ENCODE data around the gene TTC33.
"Not testable (repeated sequence)": the region's sequence is repeated elsewhere in the genome, so short reads cannot be mapped to it uniquely, and the experiment has no call there.

TTC33 gene

DNA sequence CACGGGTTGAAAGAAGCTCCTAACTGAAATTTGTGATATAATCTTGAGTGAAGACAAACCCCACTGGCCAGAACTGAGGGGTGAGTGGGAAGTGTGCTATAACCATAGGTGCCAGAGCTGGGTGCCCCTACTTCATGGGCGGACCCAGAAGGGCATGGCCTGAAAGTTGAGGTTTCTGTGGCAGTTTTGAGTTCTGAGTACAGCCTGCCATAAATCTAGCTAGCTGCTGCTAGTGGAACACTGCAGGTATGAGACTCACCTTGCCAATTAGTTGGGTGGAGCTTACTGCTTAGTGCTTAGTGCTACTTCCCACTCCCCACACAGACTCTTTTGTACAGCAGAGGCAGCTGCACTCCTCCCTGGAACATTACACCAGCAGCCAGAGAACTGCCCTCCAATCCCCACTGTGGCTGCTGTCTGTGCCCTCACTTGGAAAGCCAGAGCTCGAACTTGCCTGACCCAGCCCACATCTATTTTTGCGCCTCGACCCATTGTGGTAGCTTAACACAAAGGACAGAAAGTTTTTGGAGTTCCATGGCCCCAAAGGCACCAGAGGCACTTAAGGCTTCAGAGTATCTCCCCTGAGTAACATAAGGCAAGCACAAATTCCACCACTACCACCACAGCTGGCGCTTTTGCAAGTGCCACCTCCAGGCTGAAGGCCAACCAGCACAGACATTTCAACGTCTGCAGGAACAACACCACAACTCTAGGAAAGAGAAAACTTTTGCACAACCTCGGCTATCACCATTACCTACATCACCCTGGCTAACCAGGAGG is 103.1 kb downstream of the TTC33 start:
- no peak for DNase-seq (ENCODE audit: low read depth)
- TF ChIP-seq, protein P1, sequence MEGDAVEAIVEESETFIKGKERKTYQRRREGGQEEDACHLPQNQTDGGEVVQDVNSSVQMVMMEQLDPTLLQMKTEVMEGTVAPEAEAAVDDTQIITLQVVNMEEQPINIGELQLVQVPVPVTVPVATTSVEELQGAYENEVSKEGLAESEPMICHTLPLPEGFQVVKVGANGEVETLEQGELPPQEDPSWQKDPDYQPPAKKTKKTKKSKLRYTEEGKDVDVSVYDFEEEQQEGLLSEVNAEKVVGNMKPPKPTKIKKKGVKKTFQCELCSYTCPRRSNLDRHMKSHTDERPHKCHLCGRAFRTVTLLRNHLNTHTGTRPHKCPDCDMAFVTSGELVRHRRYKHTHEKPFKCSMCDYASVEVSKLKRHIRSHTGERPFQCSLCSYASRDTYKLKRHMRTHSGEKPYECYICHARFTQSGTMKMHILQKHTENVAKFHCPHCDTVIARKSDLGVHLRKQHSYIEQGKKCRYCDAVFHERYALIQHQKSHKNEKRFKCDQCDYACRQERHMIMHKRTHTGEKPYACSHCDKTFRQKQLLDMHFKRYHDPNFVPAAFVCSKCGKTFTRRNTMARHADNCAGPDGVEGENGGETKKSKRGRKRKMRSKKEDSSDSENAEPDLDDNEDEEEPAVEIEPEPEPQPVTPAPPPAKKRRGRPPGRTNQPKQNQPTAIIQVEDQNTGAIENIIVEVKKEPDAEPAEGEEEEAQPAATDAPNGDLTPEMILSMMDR (IDR thresholded peaks at IDR 0.05; ENCODE audit: low read length, missing control alignments): no peak
- no peak overlapping the region for H3K4me3 ChIP-seq (replicated peaks; ENCODE audit: low read depth, low read length)

DNA sequence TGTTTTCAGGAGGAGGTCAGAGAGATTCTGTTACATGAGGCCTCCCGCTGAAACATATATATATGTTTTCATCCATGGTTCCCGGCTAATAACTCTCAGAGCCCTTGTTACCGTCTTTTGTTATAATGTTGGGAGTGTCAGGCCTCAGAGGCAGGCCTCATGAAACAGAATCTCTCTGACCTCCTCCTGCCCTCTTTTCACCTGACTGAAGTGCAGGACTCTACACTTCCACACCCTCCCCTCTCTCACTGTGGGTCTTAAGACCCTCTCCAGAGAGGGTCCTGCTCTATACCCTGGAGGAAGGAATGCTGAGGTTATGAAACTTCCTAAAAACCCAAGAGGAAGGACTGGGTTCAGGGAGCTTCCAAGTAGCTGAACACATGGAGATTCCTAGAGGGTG is 104.6 kb downstream of the TTC33 start:
- TF ChIP-seq, protein P1 (IDR thresholded peaks at IDR 0.05; ENCODE audit: low read length, missing control alignments): no peak
- H3K4me3 ChIP-seq (replicated peaks; ENCODE audit: low read depth, low read length): no peak overlapping the region
- DNase-seq (ENCODE audit: low read depth): no peak

DNA sequence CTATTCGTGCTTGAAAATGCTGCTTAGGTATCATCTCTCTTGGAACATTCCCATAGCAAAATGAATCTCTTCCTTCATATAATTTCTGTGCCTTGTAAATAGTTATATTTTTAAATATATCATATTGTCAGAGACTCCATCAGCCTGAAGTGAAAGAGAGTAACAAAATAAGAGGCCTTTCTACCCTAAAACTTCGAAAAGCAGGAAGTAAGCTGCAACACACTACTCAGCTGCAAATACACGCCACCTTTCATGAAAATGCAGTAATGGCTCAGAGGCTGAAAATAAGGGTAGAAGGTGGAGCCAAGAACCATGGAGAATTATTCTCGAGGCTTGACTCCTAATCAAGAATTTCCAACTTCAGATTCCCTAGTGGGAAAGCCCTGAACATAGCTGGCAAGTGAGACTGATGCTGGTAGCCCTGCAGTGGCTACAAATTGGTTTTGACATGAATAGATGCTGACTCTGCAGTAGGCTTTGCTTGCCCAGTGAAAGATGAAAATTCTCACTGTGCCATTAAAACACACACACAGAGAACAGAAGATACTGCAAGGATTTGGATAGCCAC is 106.2 kb downstream of the TTC33 start:
- TF ChIP-seq, protein P1 (IDR thresholded peaks at IDR 0.05; ENCODE audit: low read length, missing control alignments): no peak
- no peak for DNase-seq (ENCODE audit: low read depth)
- no peak overlapping the region for H3K4me3 ChIP-seq (replicated peaks; ENCODE audit: low read depth, low read length)

DNA sequence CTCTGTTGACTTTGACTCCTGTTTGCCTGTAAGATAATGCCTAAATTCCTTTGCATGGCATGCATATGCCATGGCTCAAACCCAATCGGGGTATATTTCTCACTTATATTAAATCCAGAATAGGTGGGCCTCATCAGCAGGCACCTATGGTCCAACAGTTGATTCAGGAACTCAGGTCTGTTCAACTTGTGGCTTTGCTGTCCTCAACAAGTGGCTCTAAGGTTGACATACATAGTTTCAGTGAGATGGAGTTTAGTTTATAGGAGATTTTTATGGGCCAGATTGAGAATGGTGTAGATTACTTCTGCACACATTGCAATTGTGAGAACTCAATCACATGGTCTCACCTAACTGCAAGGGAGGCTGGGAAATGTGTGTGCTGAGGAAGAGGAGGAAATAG is 107.6 kb downstream of the TTC33 start:
- no peak overlapping the region for H3K4me3 ChIP-seq (replicated peaks; ENCODE audit: low read depth, low read length)
- TF ChIP-seq, protein P1 (IDR thresholded peaks at IDR 0.05; ENCODE audit: low read length, missing control alignments): no peak
- no peak for DNase-seq (ENCODE audit: low read depth)

DNA sequence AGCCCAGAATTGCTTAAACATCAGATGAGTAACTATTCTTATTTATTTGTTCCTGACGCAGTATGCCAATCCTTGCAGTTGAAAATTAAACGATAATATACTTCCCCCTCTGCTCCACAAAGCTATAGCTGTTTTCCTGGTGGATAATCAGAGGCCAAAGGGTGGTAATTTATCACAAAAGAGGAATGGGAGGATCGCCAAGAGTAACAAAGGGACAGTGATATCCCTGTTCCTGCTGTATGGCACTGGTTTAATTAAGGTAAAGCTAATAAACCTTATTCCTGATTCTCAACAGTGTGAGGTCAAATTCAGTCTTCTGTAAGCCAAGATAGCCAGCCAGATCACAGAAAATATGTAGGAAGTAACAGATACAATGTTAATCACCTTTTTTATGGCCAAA is 109.5 kb downstream of the TTC33 start:
- DNase-seq (ENCODE audit: low read depth): no peak
- H3K4me3 ChIP-seq (replicated peaks; ENCODE audit: low read depth, low read length): no peak overlapping the region
- TF ChIP-seq, protein P1 (IDR thresholded peaks at IDR 0.05; ENCODE audit: low read length, missing control alignments): no peak

DNA sequence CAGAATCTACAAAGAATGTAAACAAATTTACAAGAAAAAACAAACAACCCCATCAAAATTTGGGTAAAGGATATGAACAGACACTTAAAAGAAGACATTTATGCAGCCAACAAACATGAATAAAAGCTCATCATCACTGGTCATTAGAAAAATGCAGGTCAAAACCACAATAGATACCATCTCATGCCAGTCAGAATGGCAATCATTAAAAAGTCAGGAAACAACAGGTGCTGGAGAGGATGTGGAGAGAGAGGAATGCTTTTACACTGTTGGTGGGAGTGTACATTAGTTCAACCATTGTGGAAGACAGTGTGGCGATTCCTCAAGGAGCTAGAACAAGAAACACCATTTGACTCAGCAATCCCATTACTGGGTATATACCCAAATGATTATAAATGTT is 116.2 kb downstream of the TTC33 start:
- not testable (repeated sequence) for H3K4me3 ChIP-seq (replicated peaks; ENCODE audit: low read depth, low read length); DNase-seq (ENCODE audit: low read depth)

DNA sequence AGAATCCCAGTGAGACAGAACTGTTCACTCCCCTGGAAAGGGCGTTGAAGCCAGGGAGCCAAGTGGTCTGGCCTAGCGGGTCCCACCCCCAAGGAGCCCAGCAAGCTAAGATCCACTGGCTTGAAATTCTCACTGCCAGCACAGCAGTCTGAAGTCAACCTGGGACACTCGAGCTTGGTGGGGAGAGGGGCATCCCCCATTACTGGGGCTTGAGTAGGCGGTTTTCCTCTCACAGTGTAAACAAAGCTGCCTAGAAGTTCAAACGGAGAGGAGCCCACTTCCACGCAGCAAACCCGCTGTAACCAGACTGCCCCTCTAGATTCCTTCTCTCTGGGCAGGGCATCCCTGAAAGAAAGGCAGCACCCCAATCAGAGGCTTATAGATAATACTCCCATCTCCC is 121.2 kb downstream of the TTC33 start:
- no peak overlapping the region for H3K4me3 ChIP-seq (replicated peaks; ENCODE audit: low read depth, low read length)
- TF ChIP-seq, protein P1 (IDR thresholded peaks at IDR 0.05; ENCODE audit: low read length, missing control alignments): no peak
- DNase-seq (ENCODE audit: low read depth): no peak

All from fibroblast of pulmonary artery (primary cell).